ENCODE data around the gene AKR1B15.

- TF ChIP-seq CTCF (IDR thresholded peaks at IDR 0.05) (no peak), POLR2A (IDR thresholded peaks at IDR 0.05) (no peak), POLR2AphosphoS5 (IDR thresholded peaks at IDR 0.05) (no peak)
These were observed 48.5 kb upstream of the AKR1B15 start for GRCh38 chr7:134500406-134500805.
